ENCODE measurements around the gene TNFRSF21. TPM values are rescaled to one million over a fixed set of nuclear protein-coding genes. Genes with fewer than 3 reads are reported as not detected.
A peak's percentile ranks its signal among the peaks of the same experiment; 100 is the strongest.

TNFRSF21 gene
- total and polyA plus RNA-seq, 2 donors from 2014 or later, result 40.3 to 45.5 TPM

DNA sequence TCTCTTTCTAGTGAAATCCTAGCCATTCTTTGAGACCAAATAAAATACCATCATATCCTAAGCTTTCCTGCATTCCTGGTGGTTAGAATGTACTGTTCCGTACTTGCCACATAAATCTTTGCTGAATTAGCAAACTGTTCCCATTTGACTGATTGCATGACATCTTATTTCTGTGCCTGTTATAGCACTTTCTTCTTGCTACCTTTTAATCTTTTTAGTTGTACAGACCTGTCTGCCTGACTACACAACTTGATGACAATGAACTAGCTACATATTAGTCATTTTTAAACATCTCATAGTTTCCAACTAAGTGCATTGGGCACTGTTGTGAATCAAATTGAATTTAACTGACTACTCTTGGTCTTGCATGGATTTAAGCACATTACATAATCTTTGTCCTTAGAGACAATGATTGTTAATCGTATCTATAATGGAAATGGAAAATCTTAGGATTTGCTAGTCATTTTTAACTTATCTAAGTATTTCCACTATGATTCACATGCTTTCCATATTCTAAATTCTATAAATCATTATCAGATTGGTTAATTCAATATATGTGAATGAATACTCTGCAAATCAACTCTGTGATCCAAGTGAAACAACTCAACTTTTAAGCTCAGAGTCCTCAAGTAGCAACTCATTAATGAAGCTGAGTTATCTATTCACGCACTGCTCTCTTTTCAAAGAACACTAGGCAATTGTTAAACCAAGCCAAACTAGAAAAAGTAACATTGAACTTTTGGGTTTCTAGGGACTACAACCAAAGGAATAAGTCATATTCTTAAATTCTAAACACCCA, 109.0 kb downstream of the TNFRSF21 start:
- DNase-seq, result peak in 2 of 5 donors; percentile 26 to 51
- TF ChIP-seq, protein P1, sequence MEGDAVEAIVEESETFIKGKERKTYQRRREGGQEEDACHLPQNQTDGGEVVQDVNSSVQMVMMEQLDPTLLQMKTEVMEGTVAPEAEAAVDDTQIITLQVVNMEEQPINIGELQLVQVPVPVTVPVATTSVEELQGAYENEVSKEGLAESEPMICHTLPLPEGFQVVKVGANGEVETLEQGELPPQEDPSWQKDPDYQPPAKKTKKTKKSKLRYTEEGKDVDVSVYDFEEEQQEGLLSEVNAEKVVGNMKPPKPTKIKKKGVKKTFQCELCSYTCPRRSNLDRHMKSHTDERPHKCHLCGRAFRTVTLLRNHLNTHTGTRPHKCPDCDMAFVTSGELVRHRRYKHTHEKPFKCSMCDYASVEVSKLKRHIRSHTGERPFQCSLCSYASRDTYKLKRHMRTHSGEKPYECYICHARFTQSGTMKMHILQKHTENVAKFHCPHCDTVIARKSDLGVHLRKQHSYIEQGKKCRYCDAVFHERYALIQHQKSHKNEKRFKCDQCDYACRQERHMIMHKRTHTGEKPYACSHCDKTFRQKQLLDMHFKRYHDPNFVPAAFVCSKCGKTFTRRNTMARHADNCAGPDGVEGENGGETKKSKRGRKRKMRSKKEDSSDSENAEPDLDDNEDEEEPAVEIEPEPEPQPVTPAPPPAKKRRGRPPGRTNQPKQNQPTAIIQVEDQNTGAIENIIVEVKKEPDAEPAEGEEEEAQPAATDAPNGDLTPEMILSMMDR (IDR thresholded peaks at IDR 0.05; ENCODE audit: borderline replicate concordance, extremely low read depth, insufficient read depth), result no peak
- no peaks in the 10 kb centered on the region for H3K36me3 ChIP-seq (ENCODE audit: control insufficient read depth in 2 of 3, insufficient read depth in 3 of 3, low read length in 3 of 3)
- H3K9ac ChIP-seq (ENCODE audit: low read length in 3 of 3), result no peak overlapping the region
- no peak overlapping the region for H3K4me3 ChIP-seq (ENCODE audit: low read length in 3 of 3)
- peak; percentile 50 for FAIRE-seq
- H3K27me3 ChIP-seq (ENCODE audit: control insufficient read depth, insufficient read depth, low read length), result no peaks in the 10 kb centered on the region
- peaks cover 0 to 40% (median 16%) of the 10 kb centered on the region in 3 donors for H3K4me1 ChIP-seq (ENCODE audit: control insufficient read depth in 2 of 3, insufficient read depth in 2 of 3, low read depth in 1 of 3, low read length in 3 of 3)
- intact Hi-C loops (cut with DNase I), result no loop called here
- peak overlapping the region; percentile 20 to 61 for H3K27ac ChIP-seq (ENCODE audit: low read depth in 2 of 2, low read length in 2 of 2)
- no peaks in the 10 kb centered on the region for H3K9me3 ChIP-seq (ENCODE audit: control insufficient read depth in 2 of 3, insufficient read depth in 1 of 3, low read length in 3 of 3)

DNA sequence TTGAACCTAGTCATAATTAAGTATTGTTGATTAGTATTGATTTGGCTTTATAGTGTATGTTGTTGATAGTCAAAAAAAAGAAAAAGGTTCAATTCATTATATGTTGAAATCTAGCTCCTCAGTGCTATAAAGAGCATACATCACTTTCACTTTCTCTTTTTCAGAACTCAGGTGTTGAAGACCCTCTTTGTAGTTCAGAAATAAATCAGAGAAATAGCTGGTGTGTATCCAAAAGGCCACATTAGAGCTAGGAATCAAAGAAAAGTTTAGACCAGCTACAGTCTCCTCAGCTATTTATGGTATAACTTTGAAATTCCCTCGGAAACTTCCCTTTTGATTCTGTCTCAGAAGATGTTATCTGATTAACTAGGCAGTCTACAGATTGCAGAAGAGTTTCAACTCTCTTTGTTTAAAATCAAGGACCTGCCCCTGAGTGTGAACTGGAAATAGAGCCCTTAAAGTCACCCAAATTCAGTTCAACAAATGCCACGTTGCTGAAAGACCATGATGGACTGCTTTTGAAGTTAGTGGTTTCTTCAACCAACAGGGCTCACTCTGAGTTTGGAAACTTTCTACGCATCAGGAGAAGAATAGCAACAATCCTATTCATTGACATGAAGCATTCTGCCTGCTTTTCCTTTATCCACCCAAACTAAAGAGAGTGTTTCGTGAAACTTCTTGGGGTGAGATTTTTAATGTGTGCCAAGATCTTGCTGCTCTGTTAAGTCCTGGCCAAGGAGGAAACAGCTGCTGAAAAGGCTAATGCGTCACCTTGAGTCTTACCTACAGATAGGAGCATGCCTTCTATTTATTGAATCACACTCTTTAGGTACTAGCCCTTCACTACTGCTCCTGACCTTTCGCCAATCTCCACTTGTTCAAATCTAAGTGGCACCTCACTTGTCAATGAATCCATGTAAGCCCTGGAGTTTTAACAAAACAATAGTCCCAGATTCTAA, 111.7 kb downstream of the TNFRSF21 start:
- H3K4me3 ChIP-seq (ENCODE audit: low read length in 3 of 3), result peak overlapping the region in 2 of 3 donors; percentile 27 to 58
- H3K4me1 ChIP-seq (ENCODE audit: control insufficient read depth in 2 of 3, insufficient read depth in 2 of 3, low read depth in 1 of 3, low read length in 3 of 3), result peaks cover 0 to 17% (median 2%) of the 10 kb centered on the region in 3 donors

DNA sequence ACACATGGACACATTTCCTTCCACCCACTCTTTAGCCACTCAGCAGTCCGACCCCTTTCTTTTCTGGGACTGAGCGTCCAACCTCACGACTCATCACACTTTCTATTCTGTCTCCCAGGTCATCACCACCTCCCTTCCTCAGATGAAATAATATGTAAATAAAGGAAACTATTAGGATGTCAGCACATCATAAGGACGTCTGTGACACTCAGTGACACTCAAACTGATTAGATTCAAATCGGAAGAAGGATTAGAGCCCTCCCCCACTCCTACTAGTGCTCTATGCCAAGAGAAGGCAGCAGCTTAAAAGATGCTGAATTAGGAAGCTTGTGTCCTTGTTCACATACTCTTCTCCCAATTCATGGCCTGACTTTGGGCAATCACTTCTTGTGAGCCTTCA, 113.6 kb downstream of the TNFRSF21 start:
- TF ChIP-seq, protein P1 (IDR thresholded peaks at IDR 0.05; ENCODE audit: borderline replicate concordance, extremely low read depth, insufficient read depth), result no peak
- intact Hi-C loops (cut with DNase I), result no loop called here
- no peak for FAIRE-seq
- H3K4me3 ChIP-seq (ENCODE audit: low read length in 3 of 3), result no peak overlapping the region
- no peaks in the 10 kb centered on the region for H3K27me3 ChIP-seq (ENCODE audit: control insufficient read depth, insufficient read depth, low read length)
- H3K27ac ChIP-seq (ENCODE audit: low read depth in 2 of 2, low read length in 2 of 2), result peak overlapping the region; percentile 26 to 58
- no peaks in the 10 kb centered on the region for H3K9me3 ChIP-seq (ENCODE audit: control insufficient read depth in 2 of 3, insufficient read depth in 1 of 3, low read length in 3 of 3)
- no peak overlapping the region for H3K9ac ChIP-seq (ENCODE audit: low read length in 3 of 3)
- H3K4me1 ChIP-seq (ENCODE audit: control insufficient read depth in 2 of 3, insufficient read depth in 2 of 3, low read depth in 1 of 3, low read length in 3 of 3), result peaks cover 0 to 5% (median 0%) of the 10 kb centered on the region in 3 donors
- no peak for DNase-seq
- no peaks in the 10 kb centered on the region for H3K36me3 ChIP-seq (ENCODE audit: control insufficient read depth in 2 of 3, insufficient read depth in 3 of 3, low read length in 3 of 3)

More for the DNA sequence above, 111.7 kb downstream of the TNFRSF21 start:
- TF ChIP-seq, protein P1 (IDR thresholded peaks at IDR 0.05; ENCODE audit: borderline replicate concordance, extremely low read depth, insufficient read depth), result no peak
- no peak overlapping the region for H3K9ac ChIP-seq (ENCODE audit: low read length in 3 of 3)
- no peaks in the 10 kb centered on the region for H3K36me3 ChIP-seq (ENCODE audit: control insufficient read depth in 2 of 3, insufficient read depth in 3 of 3, low read length in 3 of 3)
- intact Hi-C loops (cut with DNase I), result no loop called here
- DNase-seq, result no peak
- no peak for FAIRE-seq
- no peaks in the 10 kb centered on the region for H3K27me3 ChIP-seq (ENCODE audit: control insufficient read depth, insufficient read depth, low read length)
- H3K9me3 ChIP-seq (ENCODE audit: control insufficient read depth in 2 of 3, insufficient read depth in 1 of 3, low read length in 3 of 3), result no peaks in the 10 kb centered on the region
- no peak overlapping the region for H3K27ac ChIP-seq (ENCODE audit: low read depth in 2 of 2, low read length in 2 of 2)

Data from kidney (tissue), 14 donors.